Kidney glomerular epithelial cell (primary cell): ENCODE data around the gene RASEF.

Source experiments
- DNase-seq: peaks from one replicate; lab custom pipeline; 2025; lab: John Stamatoyannopoulos, UW

Gene RASEF

DNA sequence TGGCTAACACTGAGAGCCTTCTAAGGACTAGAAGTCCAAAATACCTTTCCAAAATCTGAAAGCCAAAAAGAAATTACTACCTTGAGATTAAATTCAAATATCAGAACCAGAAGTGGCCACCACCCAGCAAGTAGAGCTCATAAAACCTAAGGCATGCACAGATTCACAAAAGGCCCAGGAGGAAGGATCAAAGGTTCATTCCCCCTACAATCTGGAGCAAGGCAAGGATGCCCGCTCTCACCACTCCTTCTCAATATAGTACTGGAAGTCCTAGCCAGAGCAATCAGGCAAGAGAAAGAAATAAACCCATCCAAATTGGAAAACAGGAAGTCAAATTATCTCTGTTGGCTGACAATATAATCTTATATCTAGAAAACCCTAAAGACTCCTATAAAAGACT lies 6.0 kb downstream of the RASEF start:
- DNase-seq, result no peak

DNA sequence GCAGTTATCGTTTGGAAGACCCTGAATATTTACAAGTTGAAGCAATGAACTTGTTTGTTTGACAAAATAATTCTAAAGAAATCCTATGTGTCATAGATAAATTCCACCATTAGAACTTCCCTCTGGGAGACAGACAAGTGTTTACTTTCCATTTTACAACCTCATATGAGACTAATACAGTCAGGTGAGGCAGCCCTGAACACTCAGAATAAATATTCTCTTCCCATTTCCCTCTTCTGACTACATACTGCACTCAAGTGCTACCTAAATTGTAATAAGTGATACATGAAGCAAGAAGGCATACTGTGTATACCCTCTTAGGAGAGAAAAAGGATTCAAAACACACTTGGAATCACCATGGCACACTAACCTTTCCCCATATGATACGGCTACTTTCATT lies 6.8 kb downstream of the RASEF start:
- no peak for DNase-seq

DNA sequence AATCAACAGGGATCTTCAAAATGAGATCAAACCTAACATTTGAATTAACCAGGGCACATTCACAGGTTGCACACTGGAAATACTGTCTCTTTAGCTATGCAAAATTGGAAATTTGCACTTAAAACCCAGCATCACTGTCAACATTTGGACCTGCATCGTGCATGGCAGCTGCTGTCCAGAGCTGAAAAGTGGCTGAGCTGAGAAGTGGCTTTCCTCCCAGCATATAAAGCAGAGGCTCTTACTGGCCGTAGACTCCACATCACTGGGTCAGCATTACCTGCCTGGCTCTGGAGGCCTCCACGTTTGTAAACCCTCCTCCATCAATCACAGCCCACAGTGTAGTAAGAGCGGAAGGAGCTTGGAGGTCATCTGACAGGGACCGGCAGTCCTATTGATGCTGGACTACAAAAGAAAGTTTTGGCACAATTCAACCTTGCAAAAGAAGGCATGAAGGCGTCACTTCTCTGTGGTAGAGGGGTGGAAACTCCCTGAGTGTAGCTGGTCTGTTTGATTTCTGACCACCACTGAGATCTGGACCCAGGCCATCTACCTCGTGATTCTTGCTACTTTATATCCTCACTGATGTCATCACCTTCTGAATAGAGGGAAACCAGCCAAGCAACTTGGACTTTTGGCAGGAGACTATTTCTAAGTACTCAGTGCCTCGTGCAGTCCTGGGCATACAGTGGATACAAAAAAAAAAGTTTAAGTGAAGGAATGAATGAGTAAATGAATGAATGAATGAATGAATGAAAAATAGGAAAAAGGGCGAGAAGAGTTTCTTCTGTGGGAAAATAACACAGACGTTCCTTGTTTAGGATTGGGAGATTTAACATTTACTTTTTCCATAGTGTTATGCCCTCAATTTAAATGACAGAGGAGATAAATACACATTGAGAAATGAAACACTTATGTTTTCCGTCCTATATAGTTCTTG lies 14.8 kb downstream of the RASEF start:
- peak; percentile 79 for DNase-seq

DNA sequence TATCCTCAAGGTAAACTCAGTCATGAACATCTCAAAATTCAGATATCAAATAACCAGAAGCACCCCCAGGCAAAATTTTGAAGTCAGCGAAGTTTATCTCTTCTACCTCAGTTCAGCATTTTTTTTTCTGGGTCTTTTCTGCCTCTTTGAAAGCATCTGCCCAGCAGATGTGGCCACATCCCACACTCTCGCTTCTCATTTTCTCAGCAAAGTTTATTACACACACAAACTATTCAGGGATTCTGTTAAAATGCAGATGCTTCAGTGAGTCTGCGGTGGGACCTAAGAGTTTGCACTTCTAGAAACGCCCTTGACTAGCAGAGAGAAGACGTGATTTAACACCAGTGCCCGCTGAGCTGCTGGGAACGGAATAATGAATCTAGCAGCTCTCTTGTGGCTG lies 19.3 kb downstream of the RASEF start:
- DNase-seq, result no peak

DNA sequence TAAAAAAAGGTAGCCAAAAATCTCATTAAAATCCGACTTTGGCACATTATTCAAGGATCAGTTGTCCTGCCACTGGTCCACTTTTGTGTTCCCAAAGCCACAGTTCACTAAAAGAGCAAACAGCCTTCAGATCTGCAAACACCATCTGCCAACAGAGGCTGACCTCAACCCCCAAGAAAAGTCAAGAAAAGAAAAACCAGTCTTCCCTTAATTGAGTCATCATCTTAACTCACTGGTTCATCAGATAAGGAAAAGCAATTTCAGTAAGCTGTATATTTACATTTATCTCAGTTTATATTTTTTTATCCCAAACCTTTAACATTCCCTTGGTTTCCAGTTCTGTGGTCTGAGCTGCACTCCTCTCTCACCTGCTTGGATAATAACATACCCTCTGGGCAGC lies 21.2 kb downstream of the RASEF start:
- peak; percentile 22 for DNase-seq

DNA sequence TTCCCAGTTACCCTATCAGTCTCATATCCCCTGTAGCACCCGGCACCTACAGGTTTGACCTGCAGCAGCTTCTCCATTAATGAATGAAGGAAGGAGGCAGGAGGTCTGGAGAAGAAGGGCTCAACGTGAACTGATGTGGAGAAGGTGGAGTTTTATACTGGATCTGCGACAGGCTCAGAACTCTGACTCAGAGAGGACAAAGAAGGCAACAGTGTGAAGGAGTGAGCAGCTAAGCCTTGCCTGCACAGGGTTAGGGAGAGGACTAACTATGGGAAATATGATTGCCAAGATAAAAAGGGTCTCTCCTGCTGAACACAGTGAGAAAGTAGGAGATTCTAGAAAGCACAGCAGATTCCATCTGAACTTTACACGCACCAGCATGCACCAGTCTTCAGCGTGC lies 23.6 kb downstream of the RASEF start:
- DNase-seq, result no peak

DNA sequence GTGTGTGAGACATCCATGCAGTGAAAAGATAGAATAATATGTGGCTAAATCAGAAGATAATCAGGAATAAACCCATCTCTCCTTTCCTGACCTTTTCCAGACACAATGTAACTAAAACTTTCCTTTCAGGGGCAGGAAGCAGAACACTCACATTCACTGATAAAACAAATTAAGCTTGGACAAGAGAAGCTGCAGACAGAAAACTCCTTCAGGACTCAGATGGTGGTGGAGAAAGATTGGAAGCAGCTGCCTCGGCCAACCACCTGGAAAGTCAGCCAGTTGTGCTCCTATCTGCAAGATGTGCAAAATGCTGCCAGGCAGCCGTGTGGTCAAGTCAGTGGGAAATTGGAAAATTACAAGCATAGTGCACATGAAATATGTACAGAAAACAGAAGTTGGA lies 26.9 kb downstream of the RASEF start:
- no peak for DNase-seq

DNA sequence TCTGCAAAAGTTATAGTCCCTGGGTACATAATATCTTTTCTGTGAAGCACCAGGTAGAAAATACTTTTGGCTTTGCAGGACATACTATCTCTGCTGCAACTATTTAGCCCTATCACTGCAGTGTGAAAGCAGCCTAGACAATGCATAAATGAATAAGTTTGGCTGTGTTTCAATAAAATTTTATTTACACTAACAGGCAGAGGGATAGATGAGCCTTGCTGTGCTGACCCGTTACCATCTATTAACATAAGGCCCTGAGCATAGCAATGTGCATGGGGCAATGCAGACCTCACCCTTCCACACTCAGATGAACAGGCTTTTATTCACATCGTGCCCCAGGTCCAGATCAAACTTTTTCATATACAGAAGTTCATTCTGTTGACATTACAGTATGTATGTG lies 27.8 kb downstream of the RASEF start:
- no peak for DNase-seq

DNA sequence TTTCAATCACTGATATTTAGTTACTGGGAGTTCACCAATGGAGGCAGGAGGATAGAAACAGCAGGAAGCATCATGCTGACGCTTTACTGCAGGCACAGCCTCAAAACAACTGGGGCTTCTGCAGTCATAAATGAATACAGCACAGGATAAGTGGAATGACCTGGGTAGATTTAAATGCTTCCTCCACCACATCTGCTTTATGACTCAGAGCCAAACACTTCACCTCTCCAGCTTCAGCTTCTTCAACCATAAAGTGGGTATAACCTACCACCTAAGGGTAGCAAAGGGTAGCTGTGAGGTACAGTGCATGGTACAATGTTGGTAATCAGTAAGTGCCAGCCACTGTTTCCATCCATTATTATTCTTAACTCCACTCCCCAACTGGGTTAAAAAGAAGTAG lies 28.4 kb downstream of the RASEF start:
- DNase-seq, result peak; percentile 72

DNA sequence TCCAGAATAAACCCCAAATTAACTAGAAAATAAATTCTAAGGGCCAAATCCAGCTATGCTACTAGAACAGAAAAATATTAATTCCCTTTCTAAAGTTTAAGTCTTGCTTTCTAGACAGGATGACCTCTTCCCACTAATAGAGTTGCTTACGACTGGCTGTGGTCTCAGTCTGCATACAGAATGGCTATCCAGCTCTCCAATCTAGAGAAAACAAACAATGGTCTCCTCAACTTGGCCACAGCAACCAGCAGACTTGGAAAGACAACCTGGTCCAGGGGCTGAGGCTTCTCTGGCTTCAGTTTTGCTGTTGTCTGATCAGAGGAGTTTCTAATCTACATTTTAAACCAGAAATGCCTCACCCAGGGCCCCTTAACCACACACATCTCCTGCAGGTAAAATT lies 28.9 kb downstream of the RASEF start:
- no peak for DNase-seq

DNA sequence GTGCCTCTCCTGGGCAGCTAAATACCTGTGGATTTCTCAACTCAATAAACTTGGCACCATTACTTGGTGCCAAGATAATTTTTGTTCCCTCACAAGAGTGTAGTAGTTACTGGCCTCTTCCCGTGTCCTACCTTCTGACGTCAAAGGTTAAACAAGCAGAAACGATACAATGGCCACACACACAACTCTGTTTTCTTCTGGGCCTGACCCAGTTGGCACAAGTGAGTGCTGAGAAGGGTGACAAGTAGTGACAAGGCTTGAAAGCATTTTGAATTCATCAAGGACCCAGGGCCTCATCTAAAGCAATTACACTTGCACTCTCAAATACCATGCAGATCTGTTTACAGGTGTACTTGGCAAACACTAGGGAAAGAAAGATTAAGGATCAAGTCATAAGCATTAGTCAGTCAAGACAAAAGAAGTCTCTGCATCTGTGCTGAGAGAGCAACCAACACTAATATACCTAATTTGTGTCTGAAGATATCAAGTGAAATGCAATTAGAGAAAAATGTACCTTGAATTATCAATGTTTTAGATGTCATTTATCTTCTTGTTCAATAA lies 30.8 kb downstream of the RASEF start:
- no peak for DNase-seq

DNA sequence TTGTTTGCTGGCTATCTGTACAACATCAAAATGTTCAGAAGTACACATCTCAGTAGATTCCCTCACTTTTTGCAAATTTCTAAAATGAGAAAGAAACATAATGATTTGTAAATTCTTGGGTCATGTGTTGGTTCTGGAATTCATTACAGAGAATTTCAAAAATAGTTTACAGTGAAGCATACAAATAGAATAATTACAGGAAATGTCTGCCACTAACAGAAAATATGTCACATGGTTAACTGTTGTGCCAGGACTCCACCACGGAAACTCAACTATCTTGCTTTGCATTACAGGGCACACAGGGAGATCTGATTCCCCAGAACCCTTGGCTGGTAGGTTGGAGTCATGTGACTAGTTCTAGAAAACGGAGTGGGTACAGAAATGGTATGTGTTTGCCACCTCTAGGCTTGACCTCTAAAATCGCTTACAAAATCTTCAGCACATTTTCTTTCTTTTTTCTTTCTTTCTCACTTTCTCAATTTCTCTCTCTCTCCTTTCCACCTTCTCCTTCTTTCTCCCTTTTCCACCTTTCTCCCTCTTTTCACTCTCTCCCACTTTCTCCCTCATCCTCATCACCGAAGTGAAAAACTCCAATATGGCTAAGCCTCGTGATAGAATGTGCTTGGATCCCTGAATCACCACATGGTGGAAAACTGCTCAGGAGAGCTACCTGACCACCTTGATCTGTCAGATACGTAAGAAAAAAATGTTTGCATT lies 32.4 kb downstream of the RASEF start:
- DNase-seq, result no peak

DNA sequence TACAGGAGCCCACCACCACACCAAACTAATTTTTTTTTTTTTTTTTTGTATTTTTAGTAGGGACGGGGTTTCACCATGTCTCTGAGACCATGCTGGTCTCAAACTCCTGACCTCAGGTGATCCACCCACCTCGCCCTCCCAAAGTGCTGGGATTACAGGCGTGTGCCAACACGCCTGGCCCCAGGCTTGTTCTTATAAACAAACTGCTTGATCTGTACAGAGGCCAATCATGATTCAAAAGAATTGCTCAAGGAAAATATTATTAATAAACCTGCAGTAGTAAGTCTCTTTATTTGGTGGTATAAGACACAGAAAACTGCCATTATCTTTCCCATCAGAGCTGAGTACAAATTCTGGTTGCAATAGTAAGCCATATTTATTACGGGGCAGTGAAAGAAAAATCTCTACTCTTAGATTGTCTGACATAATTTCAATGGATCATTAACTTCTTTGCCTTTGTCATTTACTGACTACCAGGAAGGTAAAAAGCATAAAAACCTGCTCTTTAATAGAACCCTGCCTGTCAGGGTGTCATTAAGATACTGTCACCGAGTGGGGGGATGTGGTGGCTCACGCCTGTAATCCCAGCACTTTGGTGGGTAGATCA lies 33.3 kb downstream of the RASEF start:
- DNase-seq, result peak; percentile 12

DNA sequence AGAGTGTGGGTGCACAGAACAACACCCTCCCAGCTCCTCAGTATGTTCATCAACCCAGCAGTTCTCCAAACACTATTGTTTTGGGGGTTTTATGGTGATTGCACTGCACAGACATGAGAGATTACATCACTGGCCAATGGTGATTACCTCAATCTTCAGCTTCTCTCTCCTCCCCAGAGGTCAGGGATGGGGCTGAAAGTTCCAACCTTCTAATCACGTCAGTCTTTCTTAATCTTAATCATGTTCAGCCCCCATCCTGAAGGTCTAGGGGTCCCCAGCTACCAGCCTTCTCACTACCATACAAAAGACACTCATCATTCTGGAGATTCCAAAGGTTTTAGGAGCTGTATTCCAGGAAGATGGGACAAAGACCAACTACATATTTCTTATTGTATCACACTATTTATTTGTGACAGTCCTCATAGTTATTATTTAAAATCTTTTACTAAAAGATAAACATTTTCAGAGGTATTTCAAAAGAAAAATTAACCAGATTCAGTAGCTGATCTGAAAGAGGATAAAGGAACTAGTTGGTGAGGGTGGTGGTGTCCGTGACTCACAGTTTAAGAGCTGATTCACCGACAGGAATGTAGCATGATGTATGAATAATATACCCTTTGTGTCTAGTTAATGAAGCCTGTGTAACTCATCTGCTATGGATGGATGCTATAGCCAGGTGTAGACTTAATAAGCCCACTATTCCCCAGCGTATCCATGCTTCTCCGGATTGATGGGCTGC lies 35.6 kb downstream of the RASEF start:
- DNase-seq, result peak; percentile 95

DNA sequence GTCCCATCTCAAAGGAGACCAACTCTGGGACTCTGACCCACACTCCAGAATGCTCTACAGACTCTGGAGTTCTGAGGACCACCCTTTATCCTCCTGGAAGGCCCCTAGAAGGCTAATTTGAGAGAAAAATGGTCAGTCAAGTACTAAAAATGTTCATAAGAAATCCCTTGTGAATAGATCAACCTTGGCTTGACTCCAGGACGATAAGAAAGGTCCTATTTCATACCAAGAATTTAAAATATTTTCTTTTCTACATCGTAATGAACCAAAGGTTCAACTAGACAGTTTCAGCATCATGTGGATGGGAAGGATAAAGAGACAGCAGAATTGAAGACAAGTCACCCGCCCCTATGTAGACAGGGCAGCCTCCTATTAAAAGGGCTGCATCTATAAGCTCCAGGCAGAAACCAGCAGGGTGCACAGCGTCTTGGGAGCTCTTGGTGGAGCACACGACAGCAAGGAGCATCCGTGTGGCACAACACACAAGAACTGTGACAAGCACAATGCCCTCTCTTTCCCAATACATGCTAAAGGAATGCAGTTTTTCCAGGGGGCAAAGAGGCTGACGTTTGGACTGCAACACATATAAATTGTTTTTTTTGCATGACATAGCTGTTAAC lies 38.3 kb downstream of the RASEF start:
- no peak for DNase-seq

DNA sequence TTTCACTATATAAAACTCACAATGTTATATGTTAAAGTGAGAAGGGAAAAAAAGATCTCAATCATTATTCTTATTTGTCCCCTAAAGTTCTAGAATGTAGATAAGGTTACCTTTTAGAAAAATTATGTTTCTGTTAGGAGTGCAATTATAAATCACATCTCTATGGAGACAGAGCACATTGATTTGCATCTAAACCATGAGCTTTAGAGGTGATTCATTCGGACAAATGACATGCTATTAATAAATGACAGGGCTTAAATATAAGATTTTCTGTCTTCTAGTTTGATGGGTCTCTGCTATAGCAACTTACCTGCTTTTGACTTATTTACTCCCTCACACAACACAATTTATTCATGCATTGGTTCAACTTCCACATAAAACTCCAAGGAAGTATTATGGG lies 39.8 kb downstream of the RASEF start:
- no peak for DNase-seq

DNA sequence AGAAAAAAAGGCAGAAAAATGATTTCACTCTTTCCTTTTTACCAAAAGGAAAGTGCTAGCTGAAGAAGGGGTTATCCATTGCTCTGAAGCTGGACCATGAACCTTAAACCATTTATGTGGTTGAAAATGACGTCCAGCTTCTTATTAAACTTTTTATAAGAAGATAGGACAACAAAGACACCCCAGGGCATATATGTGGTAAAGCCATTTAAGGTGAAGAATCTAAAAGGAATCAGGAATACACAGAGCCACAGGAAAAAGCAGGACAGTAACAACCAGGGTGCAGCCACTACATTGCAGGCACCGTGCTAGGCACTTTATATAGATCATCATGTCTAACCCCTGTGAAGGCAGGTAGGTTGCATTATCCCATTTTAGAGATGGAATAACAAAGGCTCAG lies 42.1 kb downstream of the RASEF start:
- no peak for DNase-seq

DNA sequence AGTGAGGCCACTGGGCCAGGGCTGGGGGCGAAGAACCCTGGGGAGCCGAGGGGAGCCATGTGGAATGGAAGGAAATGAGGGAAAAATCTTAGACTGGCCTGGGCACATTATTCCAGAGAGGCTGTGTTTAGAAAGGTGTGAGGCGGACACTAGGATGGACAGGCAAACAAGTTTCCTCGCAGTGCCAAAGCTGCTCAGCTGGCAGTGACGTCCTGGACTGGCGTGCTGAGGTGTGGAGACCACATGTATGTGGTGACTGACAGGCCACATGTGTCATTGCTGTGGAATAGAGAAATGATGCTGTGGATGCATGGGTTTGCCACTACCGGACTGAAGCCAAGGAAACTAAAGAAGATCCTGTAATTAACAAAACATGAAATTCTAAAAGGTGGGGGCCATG lies 42.6 kb downstream of the RASEF start:
- DNase-seq, result no peak

DNA sequence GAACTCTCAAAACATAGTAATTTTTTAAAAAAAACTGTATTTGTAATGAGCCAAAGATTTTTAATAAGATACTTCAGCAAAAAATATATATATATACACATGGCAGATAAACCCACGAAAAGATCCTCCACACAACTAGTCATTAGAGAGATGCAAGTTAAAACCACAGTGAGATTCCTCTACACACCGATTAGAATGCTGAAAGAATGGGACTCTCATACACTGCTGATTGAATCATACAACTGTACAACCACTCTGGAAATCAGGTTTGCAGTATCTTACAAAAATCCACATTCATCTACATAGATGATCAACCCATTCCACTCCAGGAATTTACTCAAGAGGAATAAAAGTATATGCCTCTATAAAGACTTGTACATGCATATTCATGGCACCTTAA lies 43.7 kb downstream of the RASEF start:
- no peak for DNase-seq

DNA sequence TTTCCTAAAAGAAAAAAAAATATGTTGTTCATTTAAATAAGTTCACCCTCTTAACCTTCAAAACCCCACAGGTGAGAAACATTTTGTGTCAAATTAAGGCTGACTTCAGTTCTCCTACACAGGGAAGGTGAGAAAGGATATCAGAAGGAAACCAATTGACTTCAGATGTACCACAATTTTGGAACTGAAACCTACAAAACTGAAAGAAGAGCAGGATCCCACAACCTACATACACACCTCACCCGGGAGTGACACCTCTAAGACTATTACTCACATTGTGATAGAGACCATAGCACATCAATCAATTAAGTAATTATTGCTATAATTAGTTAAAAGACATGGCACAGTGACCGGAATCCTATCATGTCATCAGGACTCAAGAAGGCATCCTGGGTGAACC lies 47.0 kb downstream of the RASEF start:
- no peak for DNase-seq

DNA sequence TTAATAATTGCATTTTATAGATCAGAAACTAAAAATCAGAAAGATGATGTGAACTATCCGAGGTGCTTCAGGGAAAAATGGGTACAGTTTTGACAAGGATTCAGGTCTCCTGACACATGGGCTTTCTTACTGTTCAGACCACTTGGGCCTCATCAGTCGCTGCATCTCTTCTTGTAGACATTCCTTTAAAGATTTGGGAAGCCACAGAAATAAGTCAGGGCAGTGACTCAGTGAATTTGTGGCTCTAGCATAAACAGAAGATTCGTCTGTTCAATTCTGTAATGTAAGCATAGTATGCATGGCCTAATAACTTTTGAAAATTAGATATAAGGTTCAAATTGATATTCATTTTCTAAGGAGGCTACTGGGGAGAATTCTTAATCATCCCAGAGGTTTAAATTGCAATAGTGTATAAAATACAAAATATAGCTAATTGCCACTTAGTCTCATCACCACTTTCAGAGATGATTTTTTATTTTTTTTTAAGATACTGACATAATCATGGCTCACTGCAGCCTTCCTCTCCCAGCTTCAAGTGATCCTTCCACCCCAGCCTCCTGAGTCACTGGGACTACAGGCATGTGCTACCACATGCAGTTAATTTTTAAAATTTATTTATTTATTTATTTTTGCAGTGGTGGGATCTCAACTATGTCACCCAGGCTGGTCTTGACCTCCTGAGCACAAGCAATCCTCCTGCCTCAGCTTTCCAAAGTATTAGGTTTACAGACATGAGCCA lies 48.9 kb downstream of the RASEF start:
- DNase-seq, result peak; percentile 39
